ENCODE results near the gene BCOR. TPM values are rescaled to one million over a fixed set of nuclear protein-coding genes. Genes with fewer than 3 reads are reported as not detected.
A peak's percentile ranks its signal among the peaks of the same experiment; 100 is the strongest.

BCOR gene
- total RNA-seq, 1 experiment from 2014 or later, result 48.3 TPM

DNA sequence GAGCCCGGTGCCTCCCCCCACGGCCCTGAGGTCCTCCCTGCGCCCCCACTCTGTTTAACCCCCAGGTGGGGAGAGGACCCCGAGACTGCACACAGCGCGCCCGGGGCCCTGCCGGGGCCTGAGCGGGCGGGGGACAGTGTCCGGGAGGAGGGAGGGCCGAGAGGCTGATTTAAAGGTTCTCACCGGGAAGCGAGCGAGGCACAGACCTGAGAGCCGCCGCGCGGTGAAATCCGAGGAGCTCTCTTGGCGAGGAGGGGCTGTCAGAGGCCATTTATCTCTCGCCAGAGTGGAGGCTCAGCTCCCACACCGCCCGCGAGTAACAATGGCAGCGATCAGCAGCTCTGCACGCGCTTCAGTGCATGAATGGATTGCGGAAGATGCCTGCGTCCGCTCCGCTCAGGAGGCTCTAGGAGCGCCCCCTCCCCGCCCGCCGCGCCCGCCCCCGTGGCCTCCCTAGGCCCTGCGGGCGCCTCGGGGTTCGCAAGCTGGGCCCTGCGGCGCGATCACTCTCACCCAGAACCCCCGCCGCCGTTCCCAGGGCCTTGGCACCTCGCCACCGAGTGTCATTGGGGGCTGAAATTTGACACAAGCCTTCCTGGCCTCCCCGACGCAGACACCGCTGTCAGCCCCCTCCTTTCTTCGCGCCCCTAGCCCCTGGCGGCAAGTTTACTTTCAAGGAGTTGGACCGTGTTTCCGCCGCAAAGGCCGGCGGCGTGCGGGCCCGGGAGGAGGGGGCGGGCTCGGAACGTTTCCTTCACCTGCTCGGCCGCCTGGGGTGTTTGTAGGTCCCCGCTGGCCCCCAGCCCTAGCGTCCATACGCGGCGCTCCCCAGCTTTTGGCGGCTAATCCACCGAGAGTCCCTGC is 48.7 kb upstream of the BCOR start:
- no TSS peak for BruUV-seq (replicated peaks)
- no peaks in the 10 kb centered on the region for H3K27me3 ChIP-seq (ENCODE audit: control insufficient read depth, insufficient read depth, low read length)
- TF ChIP-seq TCF7L2 (IDR thresholded peaks at IDR 0.05; ENCODE audit: low read depth, low read length) (no peak), POLR2AphosphoS5 (IDR thresholded peaks at IDR 0.05; ENCODE audit: low read depth, low read length) (no peak), SIN3A (IDR thresholded peaks at IDR 0.05; ENCODE audit: borderline replicate concordance, insufficient read depth, low read depth, low read length) (no peak), CTCF (IDR thresholded peaks at IDR 0.05) (no peak), REST (IDR thresholded peaks at IDR 0.05; ENCODE audit: insufficient read depth in 1 of 2, low read depth in 2 of 2, low read length in 1 of 2) (no peak)
- peak overlapping the region in 1 of 2 experiments; percentile 13; a peak in 1 of 4 replicates for H3K4me3 ChIP-seq (ENCODE audit: low read depth in 2 of 2, low read length in 2 of 2)
- POLR2A ChIA-PET, result no interaction called here
- ATAC-seq (no peak), DNase-seq (ENCODE audit: low read depth, low spot score) (no peak)
- peaks cover 8% of the 10 kb centered on the region for H3K4me1 ChIP-seq (ENCODE audit: control insufficient read depth, insufficient read depth, low read length)
- H3K27ac ChIP-seq (ENCODE audit: low read length), result no peak overlapping the region
- in situ Hi-C loops (cut with HindIII; ENCODE audit: low pct_unique_long_range_greater_than_20kb, low sequenced_read_pairs), result no loop called here
- CTCF ChIA-PET, result no interaction called here
- no peaks in the 10 kb centered on the region for H3K36me3 ChIP-seq (ENCODE audit: control insufficient read depth, insufficient read depth, low read length)
- intact Hi-C loops (cut with micrococcal nuclease; ENCODE audit: unreplicated experiment), result no loop called here
- H3K9me3 ChIP-seq (ENCODE audit: control insufficient read depth, insufficient read depth, low read depth, low read length), result no peaks in the 10 kb centered on the region

DNA sequence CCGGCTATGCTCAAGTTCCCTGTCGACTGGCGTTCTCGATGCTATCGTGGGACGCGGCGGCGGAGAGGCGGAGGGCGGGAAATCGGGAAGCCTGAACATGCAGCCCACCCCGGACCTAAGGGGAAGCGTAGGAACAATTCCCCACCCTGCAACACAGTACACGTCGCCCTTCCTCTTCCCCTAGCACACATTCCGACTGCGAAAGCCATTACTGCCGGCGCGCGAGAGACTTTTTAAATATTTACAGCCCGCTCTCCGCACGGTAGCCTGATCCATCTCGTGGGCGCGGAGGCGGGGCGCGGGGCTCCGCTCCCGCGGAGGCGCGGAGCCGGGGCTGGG is 48.1 kb upstream of the BCOR start:
- no peak overlapping the region for H3K27ac ChIP-seq (ENCODE audit: low read length)
- no peaks in the 10 kb centered on the region for H3K9me3 ChIP-seq (ENCODE audit: control insufficient read depth, insufficient read depth, low read depth, low read length)
- ATAC-seq (no peak), DNase-seq (ENCODE audit: low read depth, low spot score) (no peak)
- H3K36me3 ChIP-seq (ENCODE audit: control insufficient read depth, insufficient read depth, low read length), result no peaks in the 10 kb centered on the region
- intact Hi-C loops (cut with micrococcal nuclease; ENCODE audit: unreplicated experiment) (no loop called here), in situ Hi-C loops (cut with HindIII; ENCODE audit: low pct_unique_long_range_greater_than_20kb, low sequenced_read_pairs) (no loop called here)
- peak overlapping the region in 1 of 2 experiments; percentile 13; a peak in 1 of 4 replicates for H3K4me3 ChIP-seq (ENCODE audit: low read depth in 2 of 2, low read length in 2 of 2)
- POLR2A ChIA-PET, result no interaction called here
- H3K27me3 ChIP-seq (ENCODE audit: control insufficient read depth, insufficient read depth, low read length), result no peaks in the 10 kb centered on the region
- CTCF ChIA-PET, result no interaction called here
- peaks cover 7% of the 10 kb centered on the region for H3K4me1 ChIP-seq (ENCODE audit: control insufficient read depth, insufficient read depth, low read length)
- TF ChIP-seq TCF7L2 (IDR thresholded peaks at IDR 0.05; ENCODE audit: low read depth, low read length) (no peak), REST (IDR thresholded peaks at IDR 0.05; ENCODE audit: insufficient read depth in 1 of 2, low read depth in 2 of 2, low read length in 1 of 2) (no peak), CTCF (IDR thresholded peaks at IDR 0.05) (no peak), SIN3A (IDR thresholded peaks at IDR 0.05; ENCODE audit: borderline replicate concordance, insufficient read depth, low read depth, low read length) (no peak), POLR2AphosphoS5 (IDR thresholded peaks at IDR 0.05; ENCODE audit: low read depth, low read length) (no peak)
- BruUV-seq (replicated peaks), result no TSS peak
